ENCODE data around the gene KRT35.

Gene KRT35

GRCh38 chr17:41489531-41489930, 8.6 kb upstream of the KRT35 start, which contains the start of gene KRT36:
KRT36 (minus strand) TSS chr17:41489910; CDS start chr17:41489864, 46 bp downstream.
- no peak for DNase-seq (ENCODE audit: low spot score)
- in situ Hi-C loops (cut with MboI; ENCODE audit: low sequenced_read_pairs, unreplicated experiment): no loop called here
- no peak for TF ChIP-seq CTCF (IDR thresholded peaks at IDR 0.05; ENCODE audit: borderline replicate concordance, control extremely low read depth, extremely low read depth, insufficient read depth, missing control alignments)

GRCh38 chr17:41486809-41487530, 6.0 kb upstream of the KRT35 start:
- DNase-seq (ENCODE audit: low spot score): peak; percentile 69
- TF ChIP-seq CTCF (IDR thresholded peaks at IDR 0.05; ENCODE audit: borderline replicate concordance, control extremely low read depth, extremely low read depth, insufficient read depth, missing control alignments): peak; percentile 44
- in situ Hi-C loops (cut with MboI; ENCODE audit: low sequenced_read_pairs, unreplicated experiment): no loop called here

GRCh38 chr17:41486316-41486715, 5.4 kb upstream of the KRT35 start:
- no peak for TF ChIP-seq CTCF (IDR thresholded peaks at IDR 0.05; ENCODE audit: borderline replicate concordance, control extremely low read depth, extremely low read depth, insufficient read depth, missing control alignments)
- DNase-seq (ENCODE audit: low spot score): no peak
- in situ Hi-C loops (cut with MboI; ENCODE audit: low sequenced_read_pairs, unreplicated experiment): no loop called here

GRCh38 chr17:41484920-41485904, 4.3 kb upstream of the KRT35 start:
- DNase-seq (ENCODE audit: low spot score): no peak
- no peak for TF ChIP-seq CTCF (IDR thresholded peaks at IDR 0.05; ENCODE audit: borderline replicate concordance, control extremely low read depth, extremely low read depth, insufficient read depth, missing control alignments)
- in situ Hi-C loops (cut with MboI; ENCODE audit: low sequenced_read_pairs, unreplicated experiment): no loop called here

- no peak for TF ChIP-seq CTCF (IDR thresholded peaks at IDR 0.05; ENCODE audit: borderline replicate concordance, control extremely low read depth, extremely low read depth, insufficient read depth, missing control alignments)
- in situ Hi-C loops (cut with MboI; ENCODE audit: low sequenced_read_pairs, unreplicated experiment): no loop called here
- DNase-seq (ENCODE audit: low spot score): no peak
These were observed 3.3 kb upstream of the KRT35 start for GRCh38 chr17:41483991-41484826.

- DNase-seq (ENCODE audit: low spot score): no peak
- no peak for TF ChIP-seq CTCF (IDR thresholded peaks at IDR 0.05; ENCODE audit: borderline replicate concordance, control extremely low read depth, extremely low read depth, insufficient read depth, missing control alignments)
- in situ Hi-C loops (cut with MboI; ENCODE audit: low sequenced_read_pairs, unreplicated experiment): no loop called here
These were observed 2.6 kb upstream of the KRT35 start for GRCh38 chr17:41483531-41483930.
